HUES48 (cell line): ENCODE measurements around the gene KCNIP4.

ENCODE experiments used
- H3K27ac ChIP-seq: one replicate; pipeline ENCODE4 v1.7.0; 2013; ENCODE audit warnings: low read depth, low read length, inconsistent platforms
- H3K27me3 ChIP-seq: 2 replicates; pipeline ENCODE4 v1.6.1; 2013; ENCODE audit warnings: mild to moderate bottlenecking, low read length; ENCODE audit not compliant: control insufficient read depth, insufficient read depth
- H3K36me3 ChIP-seq: 2 replicates; pipeline ENCODE4 v1.6.1; 2013; ENCODE audit warnings: low read length; ENCODE audit not compliant: control insufficient read depth, insufficient read depth
- H3K4me1 ChIP-seq: 2 replicates; pipeline ENCODE4 v1.6.1; 2013; ENCODE audit warnings: mild to moderate bottlenecking, low read length; ENCODE audit not compliant: control insufficient read depth, insufficient read depth
- H3K4me3 ChIP-seq: 2 replicates; pipeline ENCODE4 v1.5.1; 2013; ENCODE audit warnings: mild to moderate bottlenecking, low read depth, low read length
- H3K9ac ChIP-seq: 2 replicates; pipeline ENCODE4 v1.6.1; 2013; ENCODE audit warnings: mild to moderate bottlenecking, low read depth, low read length, moderate library complexity
- H3K9me3 ChIP-seq: 2 replicates; pipeline ENCODE4 v1.6.1; 2013; ENCODE audit warnings: low read length; ENCODE audit not compliant: control insufficient read depth, insufficient read depth

KCNIP4 gene

DNA sequence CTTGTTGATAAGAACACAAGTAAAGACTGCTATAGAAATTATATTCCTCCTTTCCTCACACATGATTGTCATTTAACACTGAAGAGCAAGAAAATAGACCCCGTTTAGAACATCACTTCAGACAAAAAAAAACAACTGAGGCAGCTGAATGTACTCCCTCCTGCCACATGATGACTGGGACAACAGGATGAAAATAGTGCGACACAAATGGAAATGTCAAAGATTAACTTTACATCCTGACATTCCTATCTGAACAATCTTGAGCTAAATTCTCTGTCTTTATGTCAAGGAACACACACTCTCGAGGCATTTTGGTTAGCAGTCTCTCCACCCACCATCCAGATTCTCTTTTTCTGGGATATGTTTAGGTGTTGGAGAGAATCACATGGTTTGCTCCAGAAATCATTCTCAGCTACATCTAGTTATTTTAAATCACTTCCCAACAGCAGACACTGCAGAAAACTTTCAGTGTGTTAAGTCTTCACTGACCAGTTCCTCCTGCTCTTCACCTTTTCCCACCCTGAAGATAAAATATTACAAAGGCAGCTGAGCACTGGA, 16.3 kb upstream of the KCNIP4 start:
- Histone ChIP-seq H3K27me3 (no peaks in the 10 kb centered on the region), H3K9me3 (no peaks in the 10 kb centered on the region), H3K4me3 (no peak overlapping the region), H3K36me3 (no peaks in the 10 kb centered on the region), H3K27ac (no peak overlapping the region), H3K9ac (no peak overlapping the region), H3K4me1 (no peaks in the 10 kb centered on the region)

DNA sequence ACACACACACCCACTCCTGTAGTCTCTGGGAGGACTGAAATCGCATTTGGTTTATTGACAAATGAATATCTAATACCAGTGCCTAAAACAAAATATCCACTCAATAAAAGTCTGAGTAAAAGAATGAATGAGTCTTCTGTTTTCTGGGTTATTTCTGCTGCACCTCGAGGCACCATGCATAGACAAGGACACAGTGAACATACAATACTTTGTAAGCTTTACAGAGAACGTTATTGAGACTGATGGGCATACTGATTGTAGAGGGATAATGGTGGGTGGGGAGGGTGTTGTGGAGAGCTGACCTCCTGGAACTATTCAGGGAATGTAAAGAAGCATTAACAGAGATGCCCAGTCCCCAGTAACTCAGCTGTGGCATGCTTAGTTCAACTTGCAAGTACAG, 14.1 kb upstream of the KCNIP4 start:
- no peaks in the 10 kb centered on the region for H3K36me3 ChIP-seq
- no peaks in the 10 kb centered on the region for H3K4me1 ChIP-seq
- no peaks in the 10 kb centered on the region for H3K27me3 ChIP-seq
- no peak overlapping the region for H3K27ac ChIP-seq
- no peaks in the 10 kb centered on the region for H3K9me3 ChIP-seq
- no peak overlapping the region for H3K4me3 ChIP-seq
- H3K9ac ChIP-seq = no peak overlapping the region

DNA sequence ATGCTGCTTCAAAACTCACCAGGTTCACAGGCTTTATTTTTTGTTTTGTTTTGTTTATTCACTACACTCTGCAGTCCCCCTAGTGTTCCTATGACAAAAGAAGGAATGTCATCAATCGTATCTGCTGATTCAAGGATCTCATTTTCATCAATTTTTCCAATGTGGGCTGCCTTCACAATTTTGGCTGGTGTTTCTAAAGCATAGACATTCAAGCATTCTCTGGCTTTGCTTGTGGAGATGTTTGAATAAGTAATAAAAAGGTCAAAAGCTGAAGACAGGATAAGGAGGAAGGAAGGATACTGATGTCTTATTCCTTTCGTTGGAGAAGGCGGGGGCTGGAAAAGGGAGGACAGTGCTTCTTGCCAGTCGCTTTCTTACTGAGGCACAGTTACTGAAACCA, 12.2 kb upstream of the KCNIP4 start:
- no peak overlapping the region for H3K27ac ChIP-seq
- H3K9me3 ChIP-seq = no peaks in the 10 kb centered on the region
- H3K4me3 ChIP-seq = no peak overlapping the region
- H3K27me3 ChIP-seq = no peaks in the 10 kb centered on the region
- no peaks in the 10 kb centered on the region for H3K4me1 ChIP-seq
- no peaks in the 10 kb centered on the region for H3K36me3 ChIP-seq
- H3K9ac ChIP-seq = no peak overlapping the region

DNA sequence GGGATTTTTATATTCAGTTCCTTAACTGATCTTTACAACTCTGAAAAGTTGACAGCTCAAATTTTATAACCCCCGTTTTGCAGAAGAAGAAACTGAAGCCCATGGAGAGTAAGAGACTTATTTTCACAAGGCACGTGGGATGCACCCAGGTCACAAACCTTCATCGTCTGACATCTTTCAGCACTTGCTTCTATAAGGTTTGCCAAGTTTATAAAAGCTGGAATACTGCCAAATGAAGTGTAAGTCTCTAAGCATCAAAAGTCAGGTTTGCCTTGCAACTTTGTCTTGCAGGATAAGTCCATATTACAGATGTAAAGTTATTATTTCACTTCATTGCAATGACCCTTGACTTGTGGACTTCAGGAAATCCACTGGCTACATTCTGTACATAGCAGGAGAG, 6.3 kb upstream of the KCNIP4 start:
- H3K36me3 ChIP-seq = no peaks in the 10 kb centered on the region
- peaks cover 10% of the 10 kb centered on the region for H3K27me3 ChIP-seq
- no peaks in the 10 kb centered on the region for H3K9me3 ChIP-seq
- no peak overlapping the region for H3K27ac ChIP-seq
- no peaks in the 10 kb centered on the region for H3K4me1 ChIP-seq
- no peak overlapping the region for H3K4me3 ChIP-seq
- H3K9ac ChIP-seq = no peak overlapping the region

DNA sequence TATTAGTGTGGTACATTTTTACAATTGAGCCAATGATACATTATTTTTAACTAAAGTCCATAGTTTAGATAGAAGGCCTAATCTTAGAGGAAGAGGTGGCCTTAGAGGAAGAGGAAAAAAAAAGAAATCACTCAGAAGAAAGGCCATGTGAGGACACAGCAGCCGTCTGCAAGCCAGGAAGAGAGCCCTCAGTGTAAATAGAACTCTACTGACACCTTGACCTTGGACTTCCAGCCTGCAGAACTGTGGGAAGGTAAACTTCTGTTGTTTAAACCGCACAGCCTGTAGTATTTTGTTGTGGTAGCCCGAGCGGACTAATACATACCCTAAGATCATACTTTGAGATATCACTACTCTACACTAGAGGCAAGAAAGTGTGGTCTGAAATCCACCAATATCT, 5.1 kb upstream of the KCNIP4 start:
- Histone ChIP-seq H3K27ac (no peak overlapping the region), H3K4me3 (no peak overlapping the region), H3K9ac (no peak overlapping the region), H3K9me3 (no peaks in the 10 kb centered on the region), H3K27me3 (peaks cover 21% of the 10 kb centered on the region), H3K4me1 (no peaks in the 10 kb centered on the region), H3K36me3 (no peaks in the 10 kb centered on the region)

DNA sequence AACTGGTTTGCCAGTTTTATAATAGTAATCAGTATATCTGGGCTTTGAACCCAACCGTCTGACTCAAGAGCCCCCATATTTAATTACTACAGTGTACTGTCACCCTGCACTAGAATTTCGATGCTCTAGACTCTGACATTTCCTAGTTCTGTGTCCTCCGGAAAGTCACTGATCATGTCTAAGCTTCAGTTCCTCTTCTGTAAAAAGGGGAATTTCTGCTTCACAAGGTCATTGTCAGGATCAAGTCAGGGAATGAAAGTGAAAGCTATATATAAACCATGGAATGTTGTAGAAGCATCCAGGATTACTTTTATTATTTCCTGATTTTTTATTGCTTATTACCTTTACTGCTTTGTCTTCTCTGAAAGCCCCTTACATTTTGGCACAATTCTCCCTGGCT, 4.0 kb upstream of the KCNIP4 start:
- no peak overlapping the region for H3K27ac ChIP-seq

DNA sequence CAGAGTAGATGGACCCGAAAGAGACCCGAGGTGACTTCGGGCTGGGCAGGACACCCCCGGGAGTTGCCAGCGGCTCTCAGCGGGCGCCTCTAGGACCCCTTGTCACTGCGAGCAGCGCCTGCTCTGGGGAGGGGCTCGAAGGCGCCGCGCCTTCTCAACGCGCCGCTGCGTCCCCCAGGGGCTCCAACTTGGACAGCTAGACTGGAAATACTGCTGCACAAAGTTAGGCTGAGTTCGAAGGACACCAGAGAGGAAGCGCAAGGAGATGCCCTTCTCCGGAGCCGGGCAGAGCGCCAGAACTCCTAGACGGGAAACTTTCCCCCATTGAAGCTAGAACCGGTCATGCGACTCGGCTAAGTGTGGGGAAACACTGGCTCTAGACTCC, 493 bp upstream of the KCNIP4 start:
- Histone ChIP-seq H3K27ac (no peak overlapping the region), H3K36me3 (no peaks in the 10 kb centered on the region), H3K9ac (no peak overlapping the region), H3K27me3 (peaks cover 51% of the 10 kb centered on the region), H3K4me3 (peak overlapping the region; percentile 66), H3K4me1 (peaks cover 6% of the 10 kb centered on the region; the same call in 1 of the 2 replicates), H3K9me3 (no peaks in the 10 kb centered on the region)

More for the DNA sequence above, 4.0 kb upstream of the KCNIP4 start:
- Histone ChIP-seq H3K27me3 (peaks cover 31% of the 10 kb centered on the region), H3K4me1 (peaks cover 6% of the 10 kb centered on the region; the same call in 1 of the 2 replicates), H3K36me3 (no peaks in the 10 kb centered on the region), H3K9ac (no peak overlapping the region), H3K9me3 (no peaks in the 10 kb centered on the region), H3K4me3 (no peak overlapping the region)

DNA sequence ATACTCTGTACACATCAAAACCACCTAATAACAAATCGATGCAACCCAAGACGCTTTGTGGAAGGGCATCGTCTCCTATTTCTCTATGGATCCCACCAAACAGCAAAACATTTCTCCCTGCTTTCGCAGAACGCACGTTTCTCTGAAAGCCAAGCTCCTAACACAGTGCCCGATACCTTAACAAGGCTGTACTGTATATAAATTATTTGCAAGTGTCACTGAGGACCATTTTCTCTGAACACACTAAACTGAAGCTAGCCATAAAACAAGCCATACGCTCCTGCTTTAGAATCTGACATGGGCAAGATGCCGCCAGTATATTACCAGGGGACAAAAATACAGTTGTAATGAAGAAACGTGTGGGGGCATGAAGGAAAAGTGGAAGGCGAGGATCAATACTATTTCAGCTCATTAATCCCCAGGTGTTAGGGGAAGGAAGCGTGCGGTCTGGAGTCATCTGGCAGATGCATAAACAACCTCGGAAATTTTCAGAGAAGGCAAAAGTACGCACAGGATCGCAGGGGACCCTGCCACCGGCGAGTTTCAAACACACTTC, 703 bp downstream of the KCNIP4 start:
- Histone ChIP-seq H3K27ac (no peak overlapping the region), H3K9ac (no peak overlapping the region), H3K36me3 (no peaks in the 10 kb centered on the region), H3K27me3 (peaks cover 51% of the 10 kb centered on the region), H3K9me3 (no peaks in the 10 kb centered on the region), H3K4me1 (peaks cover 6% of the 10 kb centered on the region; the same call in 1 of the 2 replicates), H3K4me3 (peak overlapping the region; percentile 82)

DNA sequence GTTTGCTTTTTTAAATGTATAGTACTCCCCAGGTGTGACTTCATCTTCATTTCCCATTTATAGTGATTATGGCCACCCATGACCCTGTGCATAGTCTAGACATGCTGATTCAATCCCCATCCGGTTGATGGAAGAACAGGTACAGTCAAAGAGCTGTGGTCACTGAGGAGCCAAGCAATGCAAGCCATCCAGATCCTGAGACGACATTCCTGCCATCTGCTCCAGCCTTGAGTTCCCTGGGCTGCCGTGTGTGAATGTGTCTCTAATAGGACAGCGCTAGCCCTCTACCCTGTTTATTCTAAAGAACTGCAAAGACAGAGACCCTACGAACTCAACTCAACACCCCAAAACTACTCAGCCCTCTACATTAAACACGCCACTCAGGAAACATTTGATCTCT, 1.7 kb downstream of the KCNIP4 start:
- H3K27me3 ChIP-seq = peaks cover 51% of the 10 kb centered on the region

DNA sequence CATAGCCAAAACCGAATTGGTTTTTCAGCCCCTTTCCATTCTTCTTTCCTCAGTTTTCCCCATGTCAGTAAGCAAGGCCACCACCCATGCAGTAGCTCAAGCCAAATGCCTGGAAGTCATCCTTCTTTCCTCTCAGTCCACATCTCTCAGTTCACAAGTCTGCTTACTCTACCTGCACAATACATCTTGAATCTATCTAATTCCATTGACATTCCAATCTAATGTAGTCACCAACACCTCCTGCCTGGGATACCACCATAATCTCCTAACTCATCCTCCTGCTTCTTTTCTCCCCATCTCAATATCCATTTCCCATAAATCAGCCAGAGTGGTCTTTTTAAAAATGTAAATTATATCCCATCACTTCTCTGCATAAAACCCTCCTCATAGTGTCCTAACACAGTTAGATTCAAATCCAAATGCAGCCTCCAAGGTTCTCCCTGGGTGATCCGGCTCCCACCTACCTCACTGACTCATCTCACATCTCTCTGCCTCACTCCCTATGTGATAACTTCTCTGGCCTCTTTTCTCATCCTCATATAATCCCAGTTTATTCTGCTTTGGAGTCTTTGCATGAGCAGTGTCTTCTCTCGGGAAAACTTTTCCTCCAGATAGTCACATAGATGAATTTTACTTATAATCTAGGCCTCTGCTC, 26.9 kb downstream of the KCNIP4 start:
- Histone ChIP-seq H3K9ac (no peak overlapping the region), H3K4me3 (no peak overlapping the region), H3K9me3 (no peaks in the 10 kb centered on the region), H3K36me3 (no peaks in the 10 kb centered on the region), H3K4me1 (peaks cover 6% of the 10 kb centered on the region), H3K27me3 (no peaks in the 10 kb centered on the region), H3K27ac (peak overlapping the region; percentile 12)

More for the DNA sequence above, 1.7 kb downstream of the KCNIP4 start:
- Histone ChIP-seq H3K9me3 (no peaks in the 10 kb centered on the region), H3K36me3 (no peaks in the 10 kb centered on the region), H3K4me3 (no peak overlapping the region), H3K9ac (no peak overlapping the region), H3K27ac (no peak overlapping the region), H3K4me1 (peaks cover 6% of the 10 kb centered on the region; the same call in 1 of the 2 replicates)

DNA sequence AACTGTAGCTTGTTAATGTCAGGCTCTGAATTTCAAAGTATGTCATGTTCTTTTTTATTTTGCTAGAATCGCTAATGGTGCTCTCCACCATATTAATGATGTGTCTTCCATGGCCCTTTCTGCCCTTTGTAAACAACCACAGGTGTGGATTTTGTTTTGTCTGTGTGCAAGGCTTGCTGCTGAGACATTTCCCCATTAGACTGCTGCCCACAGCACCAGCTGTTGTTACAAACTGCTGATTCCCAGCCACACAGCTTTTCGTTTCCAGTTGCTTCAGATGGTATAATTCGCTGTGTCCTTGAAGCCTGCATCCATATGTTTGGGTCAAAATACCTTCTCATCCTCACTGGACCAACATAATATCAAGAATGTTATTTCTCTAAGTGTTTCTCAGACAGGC, 32.8 kb downstream of the KCNIP4 start:
- H3K4me3 ChIP-seq = no peak overlapping the region
- no peaks in the 10 kb centered on the region for H3K27me3 ChIP-seq
- H3K27ac ChIP-seq = no peak overlapping the region
- H3K4me1 ChIP-seq = no peaks in the 10 kb centered on the region
- H3K9me3 ChIP-seq = no peaks in the 10 kb centered on the region
- H3K9ac ChIP-seq = no peak overlapping the region
- H3K36me3 ChIP-seq = no peaks in the 10 kb centered on the region
